ENCODE measurements around the gene TFDP1.
A peak's percentile ranks its signal among the peaks of the same experiment; 100 is the strongest.
"Not testable (repeated sequence)": the region's sequence is repeated elsewhere in the genome, so short reads cannot be mapped to it uniquely, and the experiment has no call there.

The TFDP1 gene

DNA sequence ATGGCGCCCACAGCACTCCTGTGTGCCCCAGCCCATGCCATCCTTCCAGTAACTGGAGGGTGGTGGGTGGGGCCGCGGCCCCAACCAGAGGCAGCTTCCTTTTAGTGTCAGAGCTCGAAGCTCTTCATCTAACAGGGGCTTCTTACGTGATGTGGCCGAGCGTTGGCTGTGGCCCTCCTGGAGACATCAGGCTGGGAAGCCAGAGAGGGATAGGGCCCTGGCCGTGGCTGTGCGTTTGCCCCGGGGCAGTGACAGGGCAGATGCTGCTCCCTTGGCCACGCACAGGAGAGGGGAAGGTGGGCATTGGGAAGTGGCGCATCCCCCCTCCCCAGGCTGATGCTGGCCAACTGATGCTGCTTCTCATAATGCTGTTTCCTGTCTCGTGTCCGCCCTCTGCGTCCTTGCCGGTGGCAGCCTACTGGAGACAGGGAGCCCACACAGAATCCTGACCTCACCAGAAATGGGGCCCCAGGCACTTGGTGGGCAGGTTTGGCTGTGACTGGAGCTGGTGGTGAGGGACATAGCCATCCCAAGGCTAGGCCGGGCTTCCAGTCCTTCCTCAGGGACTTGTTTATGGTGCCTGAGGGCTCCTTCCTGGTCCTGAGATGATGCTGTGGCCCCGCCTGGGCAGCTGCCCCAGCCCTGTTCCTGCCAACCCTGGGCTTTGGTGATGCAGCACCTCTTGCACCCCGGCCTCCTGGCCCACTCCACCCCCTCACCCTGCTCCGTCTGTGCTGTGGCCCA, 39.1 kb downstream of the TFDP1 start:
- no peak for DNase-seq (ENCODE audit: low read depth)
- no peak overlapping the region for H3K4me3 ChIP-seq (ENCODE audit: low read length)
- TF ChIP-seq, protein P1, sequence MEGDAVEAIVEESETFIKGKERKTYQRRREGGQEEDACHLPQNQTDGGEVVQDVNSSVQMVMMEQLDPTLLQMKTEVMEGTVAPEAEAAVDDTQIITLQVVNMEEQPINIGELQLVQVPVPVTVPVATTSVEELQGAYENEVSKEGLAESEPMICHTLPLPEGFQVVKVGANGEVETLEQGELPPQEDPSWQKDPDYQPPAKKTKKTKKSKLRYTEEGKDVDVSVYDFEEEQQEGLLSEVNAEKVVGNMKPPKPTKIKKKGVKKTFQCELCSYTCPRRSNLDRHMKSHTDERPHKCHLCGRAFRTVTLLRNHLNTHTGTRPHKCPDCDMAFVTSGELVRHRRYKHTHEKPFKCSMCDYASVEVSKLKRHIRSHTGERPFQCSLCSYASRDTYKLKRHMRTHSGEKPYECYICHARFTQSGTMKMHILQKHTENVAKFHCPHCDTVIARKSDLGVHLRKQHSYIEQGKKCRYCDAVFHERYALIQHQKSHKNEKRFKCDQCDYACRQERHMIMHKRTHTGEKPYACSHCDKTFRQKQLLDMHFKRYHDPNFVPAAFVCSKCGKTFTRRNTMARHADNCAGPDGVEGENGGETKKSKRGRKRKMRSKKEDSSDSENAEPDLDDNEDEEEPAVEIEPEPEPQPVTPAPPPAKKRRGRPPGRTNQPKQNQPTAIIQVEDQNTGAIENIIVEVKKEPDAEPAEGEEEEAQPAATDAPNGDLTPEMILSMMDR (conservative IDR thresholded peaks at IDR 0.05; ENCODE audit: low read depth, low read length) = no peak

DNA sequence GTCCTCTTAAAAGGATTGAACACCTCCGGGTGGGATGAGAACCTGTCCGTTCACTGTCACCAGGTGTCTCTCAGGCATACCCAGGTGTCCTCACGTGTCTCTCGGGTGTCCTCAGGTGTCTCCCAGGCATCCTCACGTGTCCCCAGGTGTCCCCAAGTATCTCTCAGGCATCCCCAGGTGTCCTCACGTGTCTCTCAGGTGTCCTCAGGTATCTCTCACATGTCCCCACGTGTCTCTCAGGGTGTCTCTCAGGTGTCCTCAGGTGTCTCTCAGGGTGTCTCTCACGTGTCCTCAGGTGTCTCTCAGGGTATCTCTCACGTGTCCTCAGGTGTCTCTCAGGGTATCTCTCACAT, 39.7 kb downstream of the TFDP1 start:
- TF ChIP-seq, protein P1 (conservative IDR thresholded peaks at IDR 0.05; ENCODE audit: low read depth, low read length) = no peak
- no peak overlapping the region for H3K4me3 ChIP-seq (ENCODE audit: low read length)
- DNase-seq (ENCODE audit: low read depth) = no peak

DNA sequence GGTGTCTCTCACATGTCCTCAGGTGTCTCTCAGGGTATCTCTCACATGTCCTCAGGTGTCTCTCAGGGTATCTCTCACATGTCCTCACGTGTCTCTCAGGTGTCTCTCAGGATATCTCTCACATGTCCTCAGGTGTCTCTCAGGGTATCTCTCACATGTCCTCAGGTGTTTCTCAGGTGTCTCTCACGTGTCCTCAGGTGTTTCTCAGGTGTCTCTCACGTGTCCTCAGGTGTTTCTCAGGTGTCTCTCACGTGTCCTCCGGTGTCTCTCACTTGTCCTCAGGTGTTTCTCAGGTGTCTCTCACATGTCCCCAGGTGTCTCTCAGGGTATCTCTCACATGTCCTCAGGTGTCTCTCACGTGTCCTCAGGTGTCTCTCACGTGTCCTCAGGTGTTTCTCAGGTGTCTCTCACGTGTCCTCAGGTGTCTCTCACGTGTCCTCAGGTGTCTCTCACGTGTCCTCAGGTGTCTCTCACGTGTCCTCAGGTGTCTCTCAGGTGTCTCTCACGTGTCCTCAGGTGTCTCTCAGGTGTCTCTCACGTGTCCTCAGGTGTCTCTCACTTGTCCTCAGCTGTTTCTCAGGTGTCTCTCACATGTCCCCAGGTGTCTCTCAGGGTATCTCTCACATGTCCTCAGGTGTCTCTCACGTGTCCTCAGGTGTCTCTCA, 40.2 kb downstream of the TFDP1 start:
- DNase-seq (ENCODE audit: low read depth); H3K4me3 ChIP-seq (ENCODE audit: low read length): not testable (repeated sequence)

DNA sequence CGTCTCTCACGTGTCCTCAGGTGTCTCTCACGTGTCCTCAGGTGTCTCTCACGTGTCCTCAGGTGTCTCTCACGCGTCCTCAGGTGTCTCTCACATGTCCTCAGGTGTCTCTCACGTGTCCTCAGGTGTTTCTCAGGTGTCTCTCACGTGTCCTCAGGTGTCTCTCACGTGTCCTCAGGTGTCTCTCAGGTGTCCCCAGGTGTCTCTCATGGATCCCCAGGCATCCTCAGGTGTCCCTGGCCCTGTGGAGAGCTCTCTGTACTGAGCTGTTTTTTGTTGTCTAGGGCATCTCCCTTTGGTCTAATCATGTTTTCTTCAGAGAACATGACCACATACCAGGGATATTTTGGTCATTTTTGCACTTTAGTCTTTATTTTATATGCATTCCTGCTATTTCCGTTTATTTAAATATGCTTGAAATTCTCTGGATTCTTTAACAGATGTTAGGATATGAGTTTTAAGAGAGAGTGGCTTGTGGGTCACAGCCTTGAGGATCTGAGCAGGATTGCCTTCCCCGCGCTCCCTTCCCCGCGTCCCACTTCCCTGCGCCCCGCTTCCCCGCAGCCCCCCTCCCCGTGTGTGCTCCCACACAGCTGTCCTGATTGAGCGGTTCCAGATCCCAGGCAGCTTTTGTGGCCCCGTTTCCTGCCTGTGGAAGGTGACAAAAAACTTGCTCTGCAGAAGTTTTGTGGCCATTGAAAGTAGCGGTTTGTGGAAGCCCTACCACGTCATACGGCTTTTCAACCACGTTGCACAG, 41.6 kb downstream of the TFDP1 start:
- TF ChIP-seq, protein P1 (conservative IDR thresholded peaks at IDR 0.05; ENCODE audit: low read depth, low read length) = no peak
- peak; percentile 24 for DNase-seq (ENCODE audit: low read depth)
- no peak overlapping the region for H3K4me3 ChIP-seq (ENCODE audit: low read length)

DNA sequence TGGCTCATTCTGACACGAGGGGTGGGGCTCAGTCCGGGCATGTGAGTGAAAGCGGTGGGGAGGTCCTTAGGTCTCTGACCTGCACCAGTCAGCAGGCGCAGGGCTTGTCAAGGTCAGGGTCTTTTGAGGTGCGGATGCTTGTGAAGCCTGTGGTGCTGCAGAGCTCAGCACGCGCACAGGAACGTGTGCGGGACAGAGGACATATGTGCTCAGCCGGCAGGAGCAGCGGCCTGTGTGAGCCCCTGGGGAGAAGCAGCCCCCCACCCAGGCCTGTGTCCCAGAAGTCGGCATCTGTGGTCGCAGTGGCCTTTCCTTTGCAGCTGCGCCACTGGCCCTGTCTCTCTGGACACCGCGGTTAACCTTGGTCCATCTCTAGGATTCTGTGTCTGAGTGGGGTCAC, 42.6 kb downstream of the TFDP1 start:
- TF ChIP-seq, protein P1 (conservative IDR thresholded peaks at IDR 0.05; ENCODE audit: low read depth, low read length) = no peak
- H3K4me3 ChIP-seq (ENCODE audit: low read length) = no peak overlapping the region

DNA sequence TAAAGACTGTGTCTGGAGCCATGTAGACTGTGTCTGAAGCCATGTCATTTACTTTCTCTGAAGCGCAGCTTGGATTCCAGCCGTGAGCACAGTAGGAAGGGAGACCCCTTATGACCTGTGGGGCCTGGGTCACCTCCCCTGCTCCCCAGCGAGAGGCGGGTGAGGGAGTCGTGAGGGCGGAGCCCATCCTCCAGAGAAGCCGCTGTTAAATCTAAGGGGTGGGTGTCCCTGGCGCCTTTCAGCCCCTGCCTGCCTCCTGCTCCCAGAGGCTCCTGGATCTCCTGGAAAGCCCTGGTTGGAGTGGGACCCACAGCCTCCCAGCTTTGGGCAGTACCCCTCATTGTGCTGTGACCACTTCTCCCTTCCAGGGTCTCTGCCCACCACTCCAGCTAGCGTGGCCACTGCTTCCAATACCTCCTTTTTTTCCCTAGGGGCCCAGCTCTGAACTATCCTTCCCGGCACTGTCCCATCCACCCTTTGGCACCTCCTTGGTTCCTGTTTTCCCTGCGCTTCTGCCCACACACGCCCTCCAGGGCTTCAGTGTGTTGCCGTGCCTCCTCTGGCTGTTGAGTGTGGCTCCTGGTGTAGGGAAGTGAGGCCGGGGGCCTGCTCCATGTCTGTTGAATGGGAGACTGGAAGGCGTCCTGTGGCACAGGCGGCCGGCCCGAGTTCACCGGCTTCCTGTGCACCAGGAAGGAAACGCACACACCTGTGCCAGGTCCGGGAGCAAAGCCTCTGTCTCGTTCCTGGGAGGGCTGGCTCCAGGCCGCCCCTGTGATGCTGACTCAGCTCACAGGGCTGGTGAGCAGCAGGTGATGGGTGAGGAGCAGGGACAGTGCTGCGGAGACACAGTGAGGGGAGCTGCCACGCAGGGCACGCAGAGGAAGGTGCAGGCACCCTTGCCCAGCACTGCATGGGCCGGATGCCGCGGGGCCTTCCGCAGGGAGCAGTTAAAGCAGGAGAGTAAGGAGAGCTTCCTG, 44.0 kb downstream of the TFDP1 start:
- DNase-seq (ENCODE audit: low read depth) = no peak
- H3K4me3 ChIP-seq (ENCODE audit: low read length) = no peak overlapping the region
- TF ChIP-seq, protein P1 (conservative IDR thresholded peaks at IDR 0.05; ENCODE audit: low read depth, low read length) = no peak

More for the DNA sequence above, 42.6 kb downstream of the TFDP1 start:
- no peak for DNase-seq (ENCODE audit: low read depth)

All from retinal pigment epithelial cell (primary cell).